Esophagus squamous epithelium (tissue), 5 donors: ENCODE results near the gene P2RX2. TPM values are rescaled to one million over a fixed set of nuclear protein-coding genes. Genes with fewer than 3 reads are reported as not detected.

Experiments
- DNase-seq: peaks from one replicate; lab custom pipeline; 2025; lab: John Stamatoyannopoulos, UW
- H3K27ac ChIP-seq, 4 donors: fragments of 200-600 bp; sonication (generic); one replicate each; pipeline ENCODE4 v1.5.1; 2016 to 2019; ENCODE audit warnings: mild to moderate bottlenecking in 1 of 4
- H3K27me3 ChIP-seq, 4 donors: fragments of 200-600 bp; sonication (generic); 1 replicate in 3 of 4; 2 replicates in 1 of 4; pipeline versions ENCODE4 v1.5.1 to v1.6.0; 2017 to 2021; ENCODE audit warnings: antibody characterized with exemption in 1 of 4
- H3K36me3 ChIP-seq, 3 donors: fragments of 200-600 bp; sonication (generic); one replicate each; pipeline ENCODE4 v1.5.1; 2016 to 2019
- H3K4me1 ChIP-seq, 3 donors: fragments of 200-600 bp; sonication (generic); one replicate each; pipeline ENCODE4 v1.5.1; 2017 to 2019
- H3K4me3 ChIP-seq, 4 donors: fragments of 200-600 bp; sonication (generic); 1 replicate in 3 of 4; 2 replicates in 1 of 4; pipeline ENCODE4 v1.5.1; 2016 to 2019; ENCODE audit warnings: mild to moderate bottlenecking in 2 of 4, moderate library complexity in 1 of 4
- H3K9me3 ChIP-seq, 3 donors: fragments of 200-600 bp; sonication (generic); one replicate each; pipeline ENCODE4 v1.5.1; 2016 to 2019
- CTCF ChIP-seq, 6 experiments: fragments of 450-650 bp in 4 of 6; fragments of 200-600 bp in 2 of 6; sonication (generic) in 2 of 6; IDR thresholded peaks; one replicate each; pipeline ENCODE4 v1.5.1; 2016 to 2019; ENCODE audit warnings: antibody characterized with exemption in 6 of 6, mild to moderate bottlenecking in 4 of 6, moderate library complexity in 4 of 6
- POLR2A ChIP-seq, 4 donors: fragments of 450-650 bp; IDR thresholded peaks; one replicate each; pipeline ENCODE4 v1.6.1; 2017; ENCODE audit warnings: antibody characterized with exemption in 4 of 4, mild to moderate bottlenecking in 4 of 4, moderate library complexity in 3 of 4
- WGBS, 2 donors: methylation state at CpG; one replicate each; pipeline ENCODE4 v1.1.5; 2018; 5-methylcytosine and 5-hydroxymethylcytosine counted together
- intact Hi-C: fragments of 100-400 bp; cut with DNase I; formaldehyde crosslinking; loops from one replicate; pipeline ENCODE4 v1.15.0; 2022
- total RNA-seq, 4 donors: library from RNA; depleted of rRNA; stranded (reverse); fragments of >200 nt; gene quantifications; one replicate each; pipeline ENCODE4 v1.1.0, GENCODE V29; 2016
- donor health status: DM: yes; HTN: yes; CAD: no.

Gene P2RX2
- total RNA-seq, 4 donors from 2014 or later, result 0.35 to 8.0 TPM; not detected in 2

- Histone ChIP-seq H3K36me3 (peaks cover 0 to 73% (median 0%) of the 10 kb centered on the region in 3 donors), H3K27me3 (no peaks in the 10 kb centered on the region), H3K4me3 (peak overlapping the region; percentile 8 to 55 (median 32)), H3K27ac (peak overlapping the region in 3 of 4 donors; percentile 50 to 69 (median 58)), H3K4me1 (peaks cover 0 to 21% (median 0%) of the 10 kb centered on the region in 3 donors), H3K9me3 (no peaks in the 10 kb centered on the region)
- TF ChIP-seq POLR2A (IDR thresholded peaks at IDR 0.05) (no peak), CTCF (IDR thresholded peaks at IDR 0.05) (no peak)
- no peak for DNase-seq
- WGBS, 2 donors, result 82 to 85% methylated on average over 4 to 12 of the region's 89 CpGs
- intact Hi-C loops, result no loop called here
Observed at GRCh38 chr12:132582582-132583410, 35.8 kb upstream of the P2RX2 start.

DNA sequence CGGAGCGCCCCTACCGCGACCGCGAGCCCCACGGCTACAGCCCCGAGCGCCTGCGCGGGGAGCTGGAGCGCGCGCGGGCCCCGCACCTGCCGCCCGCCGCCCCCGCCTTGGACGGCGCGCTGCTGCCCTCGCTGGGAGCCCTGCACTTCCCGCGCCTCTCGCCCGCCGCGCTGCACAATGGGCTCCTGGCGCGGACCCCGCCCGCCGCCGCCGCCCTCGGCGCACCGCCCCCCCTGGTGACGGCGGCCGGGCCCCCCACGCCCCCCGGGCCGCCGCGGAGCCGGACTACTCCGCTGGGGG, 35.2 kb upstream of the P2RX2 start:
- Histone ChIP-seq H3K4me1 (peaks cover 0 to 21% (median 0%) of the 10 kb centered on the region in 3 donors), H3K9me3 (no peaks in the 10 kb centered on the region), H3K27me3 (peaks cover 0 to under 1% (median 0%) of the 10 kb centered on the region in 4 donors), H3K27ac (peak overlapping the region in 1 of 4 donors; percentile 9), H3K4me3 (peak overlapping the region in 2 of 4 donors; percentile 38 to 55), H3K36me3 (peaks cover 0 to 68% (median 0%) of the 10 kb centered on the region in 3 donors)
- intact Hi-C loops, result no loop called here
- TF ChIP-seq POLR2A (IDR thresholded peaks at IDR 0.05) (no peak), CTCF (IDR thresholded peaks at IDR 0.05) (no peak)
- no peak for DNase-seq
- WGBS, 2 donors, result no CpG with 5 or more reads among the region's 50 CpGs

- Histone ChIP-seq H3K9me3 (no peaks in the 10 kb centered on the region), H3K4me1 (peaks cover 0 to 20% (median 0%) of the 10 kb centered on the region in 3 donors), H3K27me3 (peaks cover 0 to 4% (median 0%) of the 10 kb centered on the region in 4 donors), H3K36me3 (peaks cover 0 to 64% (median 0%) of the 10 kb centered on the region in 3 donors), H3K4me3 (peak overlapping the region in 2 of 4 donors; percentile 38 to 55), H3K27ac (peak overlapping the region in 1 of 4 donors; percentile 9)
- no peak for DNase-seq
- intact Hi-C loops, result no loop called here
- TF ChIP-seq POLR2A (IDR thresholded peaks at IDR 0.05), result no peak
- no peak for TF ChIP-seq CTCF (IDR thresholded peaks at IDR 0.05)
- 79 to 82% methylated on average over 22 to 24 of the region's 29 CpGs for WGBS, 2 donors
Observed at GRCh38 chr12:132583736-132584135, 34.8 kb upstream of the P2RX2 start.

DNA sequence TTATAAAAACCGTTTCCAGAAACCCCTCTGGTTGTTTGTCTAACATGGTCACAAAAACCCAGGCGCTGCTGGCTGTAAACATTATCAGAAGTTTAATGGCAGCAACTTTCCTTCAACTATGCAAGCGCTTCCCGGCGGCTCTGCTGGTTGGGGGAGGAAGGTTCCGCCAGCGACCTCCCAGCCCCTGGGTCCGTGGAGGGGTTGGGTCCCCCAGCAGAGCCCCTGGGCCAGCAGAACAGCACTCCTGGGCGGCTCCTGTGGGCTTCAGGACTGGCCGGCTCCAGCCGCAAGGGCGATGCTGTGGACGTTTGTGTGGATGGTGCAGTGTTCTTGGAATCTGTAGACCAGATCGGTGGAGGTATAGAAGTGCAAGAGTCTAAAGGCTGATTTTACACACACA, 34.1 kb upstream of the P2RX2 start:
- no peak overlapping the region for H3K27ac ChIP-seq
- H3K27me3 ChIP-seq, result peaks cover 0 to 7% (median 0%) of the 10 kb centered on the region in 4 donors
- intact Hi-C loops, result no loop called here
- TF ChIP-seq POLR2A (IDR thresholded peaks at IDR 0.05), result no peak
- no peak for TF ChIP-seq CTCF (IDR thresholded peaks at IDR 0.05)
- no peak for DNase-seq
- no peaks in the 10 kb centered on the region for H3K9me3 ChIP-seq
- H3K4me3 ChIP-seq, result no peak overlapping the region
- H3K4me1 ChIP-seq, result peaks cover 0 to 13% (median 0%) of the 10 kb centered on the region in 3 donors
- 78 to 90% methylated on average over 3 of the region's 14 CpGs for WGBS, 2 donors
- H3K36me3 ChIP-seq, result peaks cover 0 to 57% (median 0%) of the 10 kb centered on the region in 3 donors

- DNase-seq, result no peak
- Histone ChIP-seq H3K27ac (no peak overlapping the region), H3K36me3 (peaks cover 0 to 50% (median 0%) of the 10 kb centered on the region in 3 donors), H3K4me3 (no peak overlapping the region), H3K9me3 (no peaks in the 10 kb centered on the region), H3K27me3 (peaks cover 0 to 7% (median 0%) of the 10 kb centered on the region in 4 donors), H3K4me1 (peaks cover 0 to 10% (median 0%) of the 10 kb centered on the region in 3 donors)
- WGBS, 2 donors, result 81 to 84% methylated on average over 4 to 14 of the region's 24 CpGs
- TF ChIP-seq POLR2A (IDR thresholded peaks at IDR 0.05) (no peak), CTCF (IDR thresholded peaks at IDR 0.05) (no peak)
- intact Hi-C loops, result no loop called here
Observed at GRCh38 chr12:132585177-132585576, 33.4 kb upstream of the P2RX2 start.
